Caco-2 (cell line): ENCODE measurements around the gene EIF4A2. TPM values are rescaled to one million over a fixed set of nuclear protein-coding genes. Genes with fewer than 3 reads are reported as not detected.

ENCODE experiments used
- BruUV-seq: library from RNA; stranded (reverse); fragments of 400-500 nt; replicated peaks from 2 replicates; lab custom pipeline; 2021; lab: Mats Ljungman, UMichigan
- CTCF ChIA-PET: fragments of 300-600 bp; sonication (Branson Sonifier 250); formaldehyde crosslinking; loops from one replicate; lab custom pipeline; 2022; ENCODE audit warnings: antibody characterized with exemption; lab: Charles Lee
- POLR2A ChIA-PET: fragments of 300-600 bp; sonication (Branson Sonifier 250); formaldehyde crosslinking; loops from one replicate; lab custom pipeline; 2022; ENCODE audit warnings: antibody characterized with exemption; lab: Charles Lee
- DNase-seq, 2 experiments: peaks; one replicate each; pipeline versions ENCODE4 v3.0.0 to v3.0.0-alpha.2; 2020 to 2022
- H3K27me3 ChIP-seq: replicated peaks from 2 replicates; pipeline ENCODE4 v1.6.0; 2011; ENCODE audit warnings: low read length; ENCODE audit not compliant: control insufficient read depth, insufficient read depth
- H3K36me3 ChIP-seq: 2 replicates; pipeline ENCODE4 v1.5.1; 2011; ENCODE audit warnings: low read length; ENCODE audit not compliant: control insufficient read depth, insufficient read depth
- H3K4me1 ChIP-seq: fragments of 250-450 bp; sonication (Bioruptor Pico); 2 replicates; pipeline ENCODE4 v1.5.1; 2020; ENCODE audit warnings: mild to moderate bottlenecking
- H3K4me3 ChIP-seq: 2 replicates; pipeline ENCODE4 v1.5.1; 2011; ENCODE audit warnings: low read depth, mild to moderate bottlenecking, control low read depth, low read length
- H3K9me3 ChIP-seq: fragments of 250-450 bp; sonication (Bioruptor Pico); 2 replicates; pipeline ENCODE4 v1.5.1; 2020; ENCODE audit warnings: mild to moderate bottlenecking, moderate library complexity
- H3K27ac Mint-ChIP-seq: one replicate; pipeline ENCODE4 v1.8.0; 2022; ENCODE audit warnings: mixed read lengths; ENCODE audit not compliant: unreplicated experiment
- H3K27me3 Mint-ChIP-seq: one replicate; pipeline ENCODE4 v1.8.0; 2022; ENCODE audit warnings: mixed read lengths; ENCODE audit not compliant: insufficient read depth, unreplicated experiment
- H3K36me3 Mint-ChIP-seq: one replicate; pipeline ENCODE4 v1.8.0; 2022; ENCODE audit warnings: mild to moderate bottlenecking, mixed read lengths; ENCODE audit not compliant: insufficient read depth, unreplicated experiment
- H3K4me1 Mint-ChIP-seq: one replicate; pipeline ENCODE4 v1.8.0; 2022; ENCODE audit warnings: low read depth, mixed read lengths; ENCODE audit not compliant: unreplicated experiment
- H3K4me3 Mint-ChIP-seq: one replicate; pipeline ENCODE4 v1.8.0; 2022; ENCODE audit warnings: mild to moderate bottlenecking, moderate library complexity, mixed read lengths; ENCODE audit not compliant: unreplicated experiment
- H3K9me3 Mint-ChIP-seq: one replicate; pipeline ENCODE4 v1.8.0; 2022; ENCODE audit warnings: mixed read lengths; ENCODE audit not compliant: unreplicated experiment
- CTCF ChIP-seq, 2 experiments: fragments of 200-600 bp in 1 of 2; IDR thresholded peaks; 1 replicate in 1 of 2; 2 replicates in 1 of 2; pipeline versions ENCODE4 v1.5.1 to v1.8.0; 2011 to 2022; ENCODE audit warnings: antibody characterized with exemption in 1 of 2, control low read depth in 1 of 2, inconsistent platforms in 1 of 2, low read depth in 1 of 2, low read length in 1 of 2, mild to moderate bottlenecking in 1 of 2, moderate library complexity in 1 of 2; ENCODE audit not compliant: insufficient read depth in 1 of 2, severe bottlenecking in 1 of 2, unreplicated experiment in 1 of 2
- intact Hi-C: fragments of 100-400 bp; cut with micrococcal nuclease; formaldehyde crosslinking; loops from one replicate; pipeline ENCODE4 v1.10.0; 2022; ENCODE audit not compliant: unreplicated experiment
- total RNA-seq: library from RNA; stranded (reverse); gene quantifications from 2 replicates; pipeline ENCODE4 v1.2.3, GENCODE V29; 2022

EIF4A2 gene
- total RNA-seq, 1 experiment from 2014 or later: 346 TPM

GRCh38 chr3:186751480-186751879, 31.9 kb upstream of the EIF4A2 start:
- H3K36me3 Mint-ChIP-seq: peaks cover 8% of the 10 kb centered on the region
- H3K9me3 Mint-ChIP-seq: peaks cover 9% of the 10 kb centered on the region
- no peaks in the 10 kb centered on the region for H3K36me3 ChIP-seq
- no peaks in the 10 kb centered on the region for H3K27me3 ChIP-seq
- H3K27me3 Mint-ChIP-seq: no peaks in the 10 kb centered on the region
- no peak for TF ChIP-seq CTCF (IDR thresholded peaks at IDR 0.05; ENCODE audit: insufficient read depth in 1 of 2, low read depth in 1 of 2, low read length in 1 of 2, severe bottlenecking in 1 of 2, unreplicated experiment in 1 of 2)
- ChIA-PET POLR2A (no interaction called here), CTCF (interaction anchor here (1.0 to 2.3 kb wide), 2 partner anchors 138 to 162 kb away, joined by 8 to 14 read pairs; partner anchors contain the start of gene AHSG)
- H3K4me3 Mint-ChIP-seq: no peak overlapping the region
- no peak overlapping the region for H3K4me3 ChIP-seq
- intact Hi-C loops: no loop called here
- no peak for DNase-seq
- peaks cover 6% of the 10 kb centered on the region for H3K4me1 Mint-ChIP-seq
- no TSS peak for BruUV-seq
- peaks cover 11% of the 10 kb centered on the region for H3K4me1 ChIP-seq
- H3K27ac Mint-ChIP-seq: peak overlapping the region; percentile 7
- no peaks in the 10 kb centered on the region for H3K9me3 ChIP-seq

- peaks cover 6% of the 10 kb centered on the region; the same call in 1 of the 2 replicates for H3K4me1 ChIP-seq
- no peak overlapping the region for H3K27ac Mint-ChIP-seq
- no peaks in the 10 kb centered on the region for H3K27me3 Mint-ChIP-seq
- no peak overlapping the region for H3K4me3 Mint-ChIP-seq
- H3K9me3 Mint-ChIP-seq: no peaks in the 10 kb centered on the region
- DNase-seq: no peak
- no peaks in the 10 kb centered on the region for H3K36me3 Mint-ChIP-seq
- intact Hi-C loops: no loop called here
- no peaks in the 10 kb centered on the region for H3K4me1 Mint-ChIP-seq
- H3K9me3 ChIP-seq: no peaks in the 10 kb centered on the region
- ChIA-PET POLR2A (interaction anchor here (0.8 kb wide), 1 partner anchor 186 kb away, joined by 5 read pairs; no protein-coding TSS in a partner anchor), CTCF (interaction anchor here (2.3 kb wide), 1 partner anchor 140 kb away, joined by 14 read pairs; the partner anchor contains the start of gene AHSG)
- H3K4me3 ChIP-seq: no peak overlapping the region
- TF ChIP-seq CTCF (IDR thresholded peaks at IDR 0.05; ENCODE audit: insufficient read depth in 1 of 2, low read depth in 1 of 2, low read length in 1 of 2, severe bottlenecking in 1 of 2, unreplicated experiment in 1 of 2): no peak
- BruUV-seq: no TSS peak
- no peaks in the 10 kb centered on the region for H3K36me3 ChIP-seq
- no peaks in the 10 kb centered on the region for H3K27me3 ChIP-seq
These were observed 29.4 kb upstream of the EIF4A2 start for GRCh38 chr3:186754006-186754405.

GRCh38 chr3:186754871-186755270, 28.5 kb upstream of the EIF4A2 start:
- H3K4me3 Mint-ChIP-seq: no peak overlapping the region
- H3K36me3 Mint-ChIP-seq: no peaks in the 10 kb centered on the region
- ChIA-PET CTCF (no interaction called here), POLR2A (interaction anchor here (0.7 kb wide), 1 partner anchor 185 kb away, joined by 3 read pairs; the partner anchor contains the start of gene DNAJB11)
- H3K4me1 ChIP-seq: peaks cover 10% of the 10 kb centered on the region
- no peaks in the 10 kb centered on the region for H3K27me3 Mint-ChIP-seq
- peak overlapping the region; percentile 36 for H3K27ac Mint-ChIP-seq
- H3K9me3 ChIP-seq: no peaks in the 10 kb centered on the region
- no peaks in the 10 kb centered on the region for H3K36me3 ChIP-seq
- H3K4me1 Mint-ChIP-seq: peaks cover 5% of the 10 kb centered on the region
- intact Hi-C loops: no loop called here
- no peaks in the 10 kb centered on the region for H3K9me3 Mint-ChIP-seq
- no peak overlapping the region for H3K4me3 ChIP-seq
- DNase-seq: no peak
- no TSS peak for BruUV-seq
- no peaks in the 10 kb centered on the region for H3K27me3 ChIP-seq
- no peak for TF ChIP-seq CTCF (IDR thresholded peaks at IDR 0.05; ENCODE audit: insufficient read depth in 1 of 2, low read depth in 1 of 2, low read length in 1 of 2, severe bottlenecking in 1 of 2, unreplicated experiment in 1 of 2)
